Daoy (cell line): Measurements from ENCODE around the gene RTL1. TPM values are rescaled to one million over a fixed set of nuclear protein-coding genes. Genes with fewer than 3 reads are reported as not detected.

Source experiments
- DNase-seq: peaks from one replicate; pipeline ENCODE4 v3.0.0-alpha.2; 2015; ENCODE audit warnings: low read depth
- total RNA-seq: library from RNA; depleted of rRNA; stranded (reverse); fragments of >200 nt; shearing (Covaris generic); gene quantifications from 2 replicates; pipeline ENCODE4 v1.2.3, GENCODE V29; 2014; rRNA removed

The RTL1 gene
- total RNA-seq: not detected in 2 replicates

DNA sequence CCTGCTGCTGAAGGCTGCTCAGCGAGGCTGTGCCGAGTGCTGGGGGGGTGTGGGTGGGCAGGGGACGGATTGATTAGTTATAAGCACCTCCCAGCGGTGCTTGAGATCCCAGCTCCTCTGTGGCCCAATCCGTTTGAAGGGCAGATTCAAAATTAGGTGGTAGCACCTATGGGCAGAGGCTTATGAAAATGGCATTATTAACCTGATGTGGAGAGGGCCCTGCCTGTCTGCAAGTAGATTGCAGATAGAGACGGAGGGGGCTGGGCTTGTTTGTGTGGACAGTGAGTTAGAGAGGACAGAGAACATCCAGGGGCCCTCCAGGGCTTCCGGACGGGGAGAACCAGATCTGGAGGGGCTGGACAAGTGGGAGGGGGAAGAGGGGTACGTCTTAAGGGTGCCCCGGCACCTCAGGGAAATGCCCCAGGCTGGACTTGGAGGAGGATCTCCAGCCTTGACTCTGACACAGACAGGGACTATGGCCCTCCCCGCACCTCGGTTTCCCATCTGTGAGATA, at the start of gene RTL1:
Gene RTL1 (minus strand): TSS at position 51 of the 514 bp plus-strand sequence. CDS start 18,934 bp downstream, outside the sequence.
- no peak for DNase-seq

DNA sequence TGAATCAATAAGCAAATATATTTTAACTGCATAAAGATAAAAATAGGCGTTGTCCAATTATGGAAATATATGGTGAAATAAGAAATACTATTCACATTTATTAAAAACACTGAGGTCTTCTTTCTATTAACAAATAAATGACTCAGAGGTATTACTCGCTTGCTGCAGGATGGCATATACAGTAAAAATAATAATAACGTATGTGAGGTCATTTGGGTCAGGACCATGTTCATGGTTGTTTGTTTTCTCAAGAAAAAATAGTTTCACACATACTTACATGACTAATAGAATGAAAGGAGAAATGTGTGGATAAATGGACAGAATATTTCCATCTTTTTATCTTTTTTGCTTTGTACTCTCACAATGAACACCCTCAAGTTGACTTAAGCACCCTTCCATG, 46.5 kb upstream of the RTL1 start:
- DNase-seq: no peak

DNA sequence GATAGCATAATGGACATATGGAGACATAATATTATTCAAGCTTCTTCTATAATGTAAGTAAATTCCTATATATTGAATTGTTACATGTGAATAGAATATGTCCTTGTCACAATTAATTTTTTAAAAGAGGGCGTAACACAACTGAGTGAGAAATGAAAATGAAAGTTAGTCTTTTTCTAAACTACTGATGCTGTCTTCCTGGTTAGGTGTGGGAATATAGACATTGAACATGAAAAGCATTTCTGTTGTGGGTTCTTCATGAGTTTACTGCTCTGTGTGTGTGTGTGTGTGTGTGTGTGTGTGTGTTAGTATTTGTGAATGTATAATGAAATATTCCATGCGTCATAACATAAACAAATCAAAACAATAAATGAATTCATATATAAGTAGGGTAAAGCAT, 40.5 kb upstream of the RTL1 start:
- no peak for DNase-seq

- DNase-seq: no peak
These were observed 26.7 kb upstream of the RTL1 start for GRCh38 chr14:100930270-100930669.

- no peak for DNase-seq
These were observed 12.0 kb upstream of the RTL1 start for GRCh38 chr14:100915560-100915959.

GRCh38 chr14:100914597-100915021, 11.1 kb upstream of the RTL1 start:
- DNase-seq: no peak

GRCh38 chr14:100911665-100912316, 8.3 kb upstream of the RTL1 start:
- no peak for DNase-seq

GRCh38 chr14:100910888-100911664, 7.6 kb upstream of the RTL1 start:
- DNase-seq: no peak

GRCh38 chr14:100909439-100909838, 5.9 kb upstream of the RTL1 start:
- DNase-seq: no peak

GRCh38 chr14:100907240-100907639, 3.7 kb upstream of the RTL1 start:
- peak; percentile 68 for DNase-seq

DNA sequence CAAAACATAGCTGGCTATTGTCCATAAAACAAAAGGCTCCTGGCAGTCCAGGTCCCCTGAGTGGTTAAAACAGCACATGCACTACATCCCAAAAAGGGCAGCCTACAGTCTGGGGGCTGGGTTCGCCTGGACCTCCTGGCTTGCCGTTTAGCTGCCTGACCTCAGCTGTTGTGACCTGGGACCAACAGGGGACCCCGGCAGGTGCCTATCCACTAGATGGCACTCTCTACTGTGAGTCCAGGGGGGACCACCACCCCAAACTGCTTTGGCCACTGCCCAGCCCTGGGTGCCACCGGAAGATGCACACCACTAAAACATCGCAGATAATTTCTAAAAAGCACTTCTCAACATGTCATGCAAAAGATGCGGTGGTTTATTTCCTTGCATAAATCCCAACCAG, 2.9 kb upstream of the RTL1 start:
- no peak for DNase-seq

GRCh38 chr14:100905166-100905565, 1.6 kb upstream of the RTL1 start:
- DNase-seq: no peak

DNA sequence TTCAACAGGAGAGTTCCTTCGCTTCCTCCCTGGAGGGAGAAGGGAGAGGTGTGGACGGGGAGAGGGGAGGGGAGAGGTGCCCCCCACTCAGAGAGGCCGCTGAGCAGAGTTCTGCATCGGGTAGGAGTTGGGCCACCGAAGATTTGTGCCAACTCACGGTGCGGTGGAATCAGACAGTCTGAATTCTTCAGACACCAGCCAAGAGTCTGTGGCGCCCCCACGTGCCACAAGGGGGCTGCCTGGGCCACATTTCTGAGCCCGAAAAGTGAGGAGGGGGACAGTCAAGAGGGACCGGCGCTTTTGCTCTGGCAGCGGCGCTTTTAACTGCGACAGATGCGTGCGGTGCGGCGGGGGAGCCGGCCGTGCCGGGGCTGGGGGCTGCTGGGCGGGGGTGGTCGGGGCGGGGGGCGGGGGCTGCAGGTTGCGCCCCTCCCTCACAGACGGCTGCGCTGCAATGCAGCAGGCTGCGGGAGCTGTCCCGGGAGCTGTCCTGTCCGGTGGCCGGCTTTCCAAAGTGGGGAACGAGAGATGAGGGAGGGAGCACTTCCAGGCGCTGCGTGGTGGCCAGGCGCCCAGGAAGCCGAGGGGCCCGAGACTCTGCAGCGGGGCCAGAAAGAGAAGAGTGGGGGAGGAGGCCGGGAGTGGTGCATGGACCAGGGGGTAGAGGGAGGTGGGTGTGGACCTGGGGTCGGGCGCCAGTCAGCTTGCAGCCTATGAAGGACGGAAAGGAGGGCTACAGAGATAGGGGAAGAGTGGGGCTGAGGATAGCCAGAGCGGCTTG, 975 bp upstream of the RTL1 start:
- peak; percentile 40 for DNase-seq

GRCh38 chr14:100903134-100903468, 421 bp downstream of the RTL1 start:
- DNase-seq: no peak

GRCh38 chr14:100902295-100903133, 1.0 kb downstream of the RTL1 start:
- DNase-seq: peak; percentile 3

- DNase-seq: peak; percentile 2
These were observed 1.9 kb downstream of the RTL1 start for GRCh38 chr14:100901391-100902183.

GRCh38 chr14:100900837-100901390, 2.6 kb downstream of the RTL1 start:
- peak; percentile 61 for DNase-seq

GRCh38 chr14:100899884-100900771, 3.4 kb downstream of the RTL1 start:
- DNase-seq: peak; percentile 1
